GM19397 (cell line): ENCODE data around the gene PSMA3.

Experiments used
- ATAC-seq: cut with Tn5 transposase; IDR thresholded peaks from one replicate; pipeline ENCODE4 v1.9.1; 2021; ENCODE audit warnings: mild to moderate bottlenecking, moderate library complexity; ENCODE audit not compliant: unreplicated experiment

The PSMA3 gene

DNA sequence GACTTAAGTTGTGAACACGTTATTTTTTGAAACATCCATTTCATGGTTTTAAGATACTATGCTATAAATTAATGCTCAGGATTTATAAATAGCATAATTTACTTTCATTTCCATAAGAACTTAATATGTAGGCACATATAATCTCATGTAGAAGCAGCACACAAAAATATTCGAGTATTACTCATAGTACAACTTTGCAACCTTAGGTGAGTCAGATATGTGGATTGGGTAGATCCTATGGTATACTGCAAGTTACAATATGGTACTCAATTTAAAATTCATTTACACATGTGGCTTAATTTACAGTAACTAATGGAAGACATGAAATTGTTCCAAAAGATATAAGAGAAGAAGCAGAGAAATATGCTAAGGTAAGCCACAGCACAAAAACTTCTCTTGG is 26.0 kb downstream of the PSMA3 start:
- ATAC-seq, result no peak

GRCh38 chr14:58272588-58273372 is 28.1 kb downstream of the PSMA3 start:
- no peak for ATAC-seq

DNA sequence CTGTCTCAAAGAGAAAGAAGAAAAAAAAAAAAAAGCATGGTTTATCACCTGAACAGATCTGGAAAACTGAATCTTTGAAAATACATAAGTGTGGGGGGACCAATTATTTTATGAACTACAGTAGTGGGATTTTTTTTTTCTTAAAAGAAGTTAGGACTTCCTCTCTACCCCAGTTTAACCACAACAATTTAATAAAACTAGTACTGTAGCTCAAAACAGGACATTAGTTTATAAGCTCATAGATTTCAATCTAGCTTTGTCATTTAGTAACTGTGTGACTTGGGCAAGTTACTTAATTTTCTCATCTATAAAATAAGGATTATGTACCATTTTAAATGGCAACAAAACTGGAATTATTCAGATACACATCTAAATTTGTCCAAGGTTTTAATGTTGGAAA is 30.2 kb downstream of the PSMA3 start:
- ATAC-seq, result no peak

- no peak for ATAC-seq
Measured at GRCh38 chr14:58275527-58276190, 31.0 kb downstream of the PSMA3 start.

GRCh38 chr14:58276208-58276607 is 31.6 kb downstream of the PSMA3 start:
- no peak for ATAC-seq

- no peak for ATAC-seq
Measured at GRCh38 chr14:58278177-58278576, 33.5 kb downstream of the PSMA3 start.

DNA sequence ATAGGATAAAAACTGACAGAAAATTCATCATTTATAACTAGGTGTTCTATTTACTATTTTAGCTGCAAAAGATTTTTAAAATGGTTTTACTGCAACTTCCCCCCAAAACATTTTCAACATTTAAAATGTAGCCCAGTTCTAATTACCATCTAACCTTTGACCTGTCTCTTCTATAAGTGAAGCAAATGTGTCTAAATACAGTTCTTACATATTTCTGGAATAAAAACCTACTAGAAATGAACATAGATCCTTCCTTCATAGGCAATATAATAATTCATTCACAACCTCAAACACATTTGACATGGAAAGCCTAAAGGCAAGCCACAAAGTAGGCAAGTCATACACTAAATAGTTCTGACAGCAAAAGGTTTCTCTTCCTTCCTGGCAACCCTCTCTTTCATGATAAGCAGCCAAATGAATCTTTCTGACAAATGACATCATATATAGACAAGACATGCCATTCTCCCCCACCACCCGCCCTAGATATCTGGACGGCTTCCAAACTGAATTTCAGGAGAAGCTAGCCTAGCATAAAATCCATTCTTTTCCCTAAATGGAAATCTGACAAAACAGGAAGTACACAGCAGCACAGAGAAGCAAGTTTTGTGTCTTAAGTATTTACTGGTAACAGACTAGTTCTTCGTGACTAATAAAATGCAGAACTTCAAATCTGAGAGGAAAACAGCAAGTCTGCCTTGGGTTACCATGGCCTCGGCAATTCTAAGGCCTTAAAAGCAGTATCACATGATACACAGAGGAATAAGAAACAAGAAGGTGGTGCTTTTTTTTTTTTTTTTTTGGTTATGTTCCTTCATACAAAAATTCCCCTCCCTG is 36.5 kb downstream of the PSMA3 start:
- no peak for ATAC-seq

GRCh38 chr14:58281969-58282368 is 37.3 kb downstream of the PSMA3 start:
- no peak for ATAC-seq

GRCh38 chr14:58282925-58283593 is 38.4 kb downstream of the PSMA3 start:
- ATAC-seq, result no peak

DNA sequence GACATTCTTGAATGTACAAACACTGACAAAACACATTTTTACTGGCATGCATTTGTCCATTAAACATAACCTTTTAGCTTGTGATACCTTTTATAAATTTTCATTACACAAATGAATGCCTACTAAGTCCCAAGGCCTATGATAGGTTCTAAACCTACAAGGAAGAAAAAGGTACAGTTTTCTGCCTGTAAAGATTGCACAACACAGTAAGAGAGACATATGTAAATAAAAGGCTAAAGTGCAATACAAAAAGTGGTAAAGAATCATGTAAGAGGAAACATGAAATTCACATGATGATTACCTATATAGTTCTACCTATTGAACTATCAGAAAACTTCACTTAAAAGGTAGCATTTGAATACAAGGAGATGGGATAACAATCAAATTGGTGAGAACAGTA is 39.1 kb downstream of the PSMA3 start:
- ATAC-seq, result no peak

- no peak for ATAC-seq
Measured at GRCh38 chr14:58285132-58285531, 40.5 kb downstream of the PSMA3 start.

DNA sequence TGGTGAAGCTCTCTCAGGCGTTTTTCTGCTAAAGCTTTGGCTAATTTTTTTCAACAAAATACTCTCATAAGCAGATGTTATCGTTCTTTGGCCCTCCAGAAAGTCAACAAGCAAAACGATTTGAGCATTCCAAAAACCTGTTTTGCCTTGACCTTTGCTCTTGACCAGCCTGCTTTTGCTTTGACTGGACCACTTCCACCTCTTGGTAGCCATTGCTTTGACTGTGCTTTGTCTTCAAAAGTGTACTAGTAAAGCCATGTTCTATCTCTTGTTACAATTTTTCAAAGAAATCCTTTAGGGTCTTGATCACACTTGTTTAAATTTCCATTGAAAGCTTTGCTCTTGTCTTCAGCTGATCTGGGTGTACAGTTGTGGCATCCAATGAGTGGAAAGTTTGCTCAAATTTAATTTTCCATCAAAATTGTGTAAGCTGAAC is 43.0 kb downstream of the PSMA3 start:
- no peak for ATAC-seq

DNA sequence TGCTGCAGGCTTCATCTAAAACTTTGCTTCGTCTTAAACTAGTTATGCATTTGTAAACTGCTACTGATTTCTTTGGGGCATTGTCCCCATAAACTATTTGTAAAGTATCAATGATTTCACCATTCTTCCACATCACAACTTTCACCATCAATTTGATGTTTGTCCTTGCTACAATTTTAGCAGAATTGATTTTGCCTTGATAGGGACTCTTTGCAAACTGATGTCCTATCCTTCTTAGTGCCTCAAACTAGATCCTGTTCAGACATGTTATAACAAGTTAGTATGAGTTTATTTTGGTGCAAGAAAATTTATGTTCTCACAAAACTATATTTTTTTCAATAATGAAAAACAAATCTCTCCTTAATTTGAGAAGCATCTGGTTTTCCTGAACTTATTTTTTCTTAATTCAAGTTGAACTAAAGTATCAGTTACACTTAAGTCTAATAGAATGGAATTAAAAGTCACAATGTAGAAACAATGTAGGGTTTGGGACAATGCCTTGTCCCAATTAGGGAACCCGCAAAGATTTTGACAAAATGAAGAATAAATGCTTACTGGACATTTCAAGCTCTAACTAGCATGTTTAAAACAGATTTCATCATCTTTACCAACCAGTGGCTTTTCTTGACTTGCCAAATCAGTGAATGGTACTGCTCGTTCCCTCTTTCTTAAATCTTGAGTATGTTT is 43.6 kb downstream of the PSMA3 start:
- no peak for ATAC-seq

- no peak for ATAC-seq
Measured at GRCh38 chr14:58291646-58292045, 47.0 kb downstream of the PSMA3 start.

- ATAC-seq, result no peak
Measured at GRCh38 chr14:58292187-58292586, 47.5 kb downstream of the PSMA3 start.

DNA sequence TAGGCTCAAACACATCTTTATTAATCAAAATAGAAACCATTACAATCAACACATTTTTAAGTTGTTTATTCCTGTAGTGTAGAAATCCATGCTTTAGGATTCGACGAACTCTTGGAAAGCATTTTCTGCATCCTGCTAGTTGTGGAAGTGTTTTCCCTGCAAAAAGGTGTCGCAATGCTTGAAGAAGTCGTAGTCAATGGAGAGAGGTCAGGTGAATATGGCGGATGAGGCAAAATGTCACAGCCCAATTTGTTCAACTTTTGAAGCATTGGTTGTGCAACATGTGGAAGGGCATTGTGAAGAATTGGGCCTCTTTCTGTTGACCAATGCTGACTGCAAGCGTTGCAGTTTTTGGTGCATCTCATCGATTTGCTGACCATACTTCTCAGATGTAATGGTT is 49.6 kb downstream of the PSMA3 start:
- ATAC-seq, result no peak

- ATAC-seq, result no peak
Measured at GRCh38 chr14:58296726-58297125, 52.1 kb downstream of the PSMA3 start.

DNA sequence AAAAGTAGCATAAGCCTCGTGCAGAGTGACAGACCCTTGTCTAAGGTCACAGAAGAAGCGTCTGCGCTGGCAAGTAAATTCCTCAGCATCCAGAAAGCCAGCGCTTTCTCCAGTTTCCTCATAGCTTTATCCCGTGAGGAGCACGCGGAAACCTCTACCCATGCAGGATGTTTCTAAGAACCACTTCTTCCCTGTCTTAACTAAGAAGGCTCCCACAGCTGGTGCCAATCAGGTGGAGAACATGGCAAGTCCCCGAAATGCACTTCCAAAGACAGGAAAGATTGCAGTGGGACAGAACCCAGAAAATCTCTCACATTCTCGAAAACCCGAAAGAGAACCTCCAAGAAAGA is 52.7 kb downstream of the PSMA3 start:
- no peak for ATAC-seq

DNA sequence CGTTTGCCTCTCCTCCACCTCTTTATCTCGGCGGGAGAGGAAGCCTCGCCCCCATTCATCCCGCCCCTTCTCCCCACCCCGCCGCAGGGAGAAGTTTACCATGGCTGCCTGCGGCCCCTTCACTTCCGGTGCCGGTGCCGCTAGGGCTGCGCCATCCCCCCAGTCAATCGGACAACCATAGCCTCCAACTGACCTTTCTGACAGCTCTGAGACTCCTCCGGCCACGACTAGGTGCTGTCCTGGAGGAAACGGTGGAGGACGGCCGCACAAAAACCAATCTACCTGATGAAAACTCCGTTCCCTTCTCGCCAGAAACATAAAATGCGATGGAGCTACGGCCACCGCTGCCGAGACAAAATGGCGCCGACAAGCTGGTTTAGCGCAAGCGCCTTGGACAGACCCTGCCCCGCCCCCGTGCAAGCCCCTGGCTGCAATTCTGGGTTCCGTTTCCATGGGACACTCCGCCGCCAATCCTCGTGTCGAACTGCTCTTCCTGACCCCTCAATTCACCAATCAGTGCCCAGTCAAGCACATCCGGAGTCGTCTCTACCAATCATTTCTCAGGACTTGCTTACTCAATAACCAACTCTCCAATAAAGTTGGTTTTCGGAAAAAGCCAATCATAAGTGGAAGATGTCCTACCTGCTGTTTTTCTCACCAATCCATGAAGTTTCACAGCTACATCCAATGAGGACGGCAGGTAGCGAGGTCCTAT is 53.3 kb downstream of the PSMA3 start:
- ATAC-seq, result peak; percentile 82
